Retina (tissue), 1 donor: ENCODE results near the gene KANK3.
"Not testable (repeated sequence)": the region's sequence is repeated elsewhere in the genome, so short reads cannot be mapped to it uniquely, and the experiment has no call there.

Source experiments
- DNase-seq: peaks from one replicate; pipeline ENCODE4 v3.0.0-alpha.2; 2016

KANK3 gene

GRCh38 chr19:8342684-8343482, at the start of gene KANK3:
Gene KANK3, minus strand, starts transcription at chr19:8343262. Its CDS starts 5,434 bp downstream, at chr19:8337828.
- DNase-seq, result peak; percentile 79

- no peak for DNase-seq
Observed at GRCh38 chr19:8392017-8392591, 49.0 kb upstream of the KANK3 start.

GRCh38 chr19:8391198-8392016, 48.3 kb upstream of the KANK3 start:
- DNase-seq, result no peak

DNA sequence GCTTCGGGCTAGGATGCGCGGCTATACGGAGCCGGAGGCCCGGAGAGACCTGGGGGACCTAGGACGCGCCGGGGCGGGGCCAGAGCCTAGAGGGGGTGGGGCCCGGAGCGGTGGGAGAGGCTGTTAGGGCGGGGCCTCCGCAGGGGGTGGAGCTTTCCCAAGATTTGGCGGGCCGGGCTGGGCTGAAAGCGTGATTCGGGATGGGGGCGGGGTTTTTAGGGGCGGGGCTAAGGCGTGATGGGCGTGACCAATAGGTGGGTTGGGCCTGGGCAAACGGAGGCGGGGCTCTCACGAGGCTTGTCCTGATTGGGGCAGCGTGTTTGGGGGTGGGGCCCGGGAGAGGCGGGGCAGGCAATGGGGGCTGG, 47.5 kb upstream of the KANK3 start:
- peak; percentile 81 for DNase-seq

DNA sequence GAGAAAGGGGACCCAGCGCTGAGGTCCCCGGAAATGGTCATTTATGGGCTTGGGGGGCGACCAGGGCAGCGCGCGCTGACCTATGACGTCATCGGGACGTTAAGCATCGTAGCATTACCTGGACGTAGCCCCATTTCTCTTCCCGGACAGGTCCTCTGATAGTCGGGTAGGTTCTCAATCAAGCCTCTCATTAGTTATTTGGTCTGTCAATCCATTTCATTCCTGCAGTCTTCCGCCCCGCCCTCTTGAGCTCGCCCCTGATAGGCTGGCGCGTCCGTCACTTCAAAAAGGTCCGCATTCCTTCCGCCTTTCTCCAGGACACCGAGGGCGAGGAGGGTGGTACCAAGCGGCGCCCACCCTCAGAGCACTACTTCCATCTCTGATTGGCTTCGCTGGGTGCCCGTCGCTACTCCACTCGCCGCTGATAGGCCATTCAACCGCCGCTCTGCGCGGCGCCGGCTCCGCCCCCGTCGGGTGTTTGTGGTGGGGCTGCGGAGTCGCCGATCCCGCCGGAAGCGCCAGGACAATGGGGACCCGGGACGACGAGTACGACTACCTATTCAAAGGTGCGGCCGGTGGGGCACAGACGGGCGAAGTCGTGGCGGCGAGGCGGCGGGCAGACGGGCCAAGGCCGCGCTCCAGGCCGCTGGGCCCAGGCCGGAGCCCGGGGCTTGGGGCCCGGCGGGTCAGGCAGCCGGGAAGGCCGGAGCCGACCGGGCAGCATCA, 47.0 kb upstream of the KANK3 start, which contains the start of gene RAB11B:
RAB11B (plus strand) TSS at position 470 of the 726 bp plus-strand sequence; CDS start at position 527, 57 bp downstream.
- peak; percentile 100 for DNase-seq

GRCh38 chr19:8388612-8388958, 45.5 kb upstream of the KANK3 start:
- DNase-seq, result no peak

DNA sequence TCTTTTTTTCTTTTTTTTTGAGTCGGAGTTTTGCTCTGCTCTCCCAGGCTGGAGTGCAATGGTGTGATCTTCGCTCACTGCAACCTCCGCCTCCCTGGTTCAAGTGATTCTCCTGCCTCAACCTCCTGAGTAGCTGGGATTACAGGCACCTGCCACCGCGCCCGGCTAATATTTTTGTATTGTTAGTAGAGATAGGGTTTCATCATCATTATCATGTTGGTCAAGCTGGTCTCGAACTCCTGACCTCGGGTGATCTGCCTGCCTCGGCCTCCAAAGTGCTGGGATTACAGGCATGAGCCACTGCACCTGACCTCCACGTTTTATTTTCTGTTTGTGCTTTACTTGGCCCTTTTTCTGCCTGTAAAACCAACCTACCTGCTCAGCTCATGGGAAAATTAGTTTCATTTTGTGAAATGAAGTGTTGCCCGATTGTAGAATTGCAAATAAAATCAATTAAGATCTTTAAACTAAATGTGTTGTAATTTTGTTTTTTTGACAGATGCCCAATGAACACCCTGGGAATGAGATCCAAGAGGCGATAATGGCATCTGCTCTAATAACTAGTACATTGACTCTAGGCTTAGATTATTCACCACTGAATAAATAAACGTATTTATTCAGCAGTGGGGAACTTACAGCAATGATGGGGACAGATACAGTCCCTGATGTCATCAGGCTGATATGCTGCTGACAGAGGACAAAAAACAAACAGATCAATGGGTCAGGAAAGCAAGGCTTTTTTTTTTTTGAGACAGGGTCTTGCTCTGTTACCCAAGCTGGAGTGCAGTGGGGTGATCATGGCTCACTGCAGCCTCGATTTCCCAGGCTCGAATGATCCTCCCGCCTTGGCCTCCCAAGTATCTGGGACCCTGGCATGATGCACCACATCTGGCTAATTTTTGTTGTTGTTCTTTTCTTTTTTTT, 44.9 kb upstream of the KANK3 start:
- no peak for DNase-seq

GRCh38 chr19:8386990-8387389, 43.9 kb upstream of the KANK3 start:
- no peak for DNase-seq

DNA sequence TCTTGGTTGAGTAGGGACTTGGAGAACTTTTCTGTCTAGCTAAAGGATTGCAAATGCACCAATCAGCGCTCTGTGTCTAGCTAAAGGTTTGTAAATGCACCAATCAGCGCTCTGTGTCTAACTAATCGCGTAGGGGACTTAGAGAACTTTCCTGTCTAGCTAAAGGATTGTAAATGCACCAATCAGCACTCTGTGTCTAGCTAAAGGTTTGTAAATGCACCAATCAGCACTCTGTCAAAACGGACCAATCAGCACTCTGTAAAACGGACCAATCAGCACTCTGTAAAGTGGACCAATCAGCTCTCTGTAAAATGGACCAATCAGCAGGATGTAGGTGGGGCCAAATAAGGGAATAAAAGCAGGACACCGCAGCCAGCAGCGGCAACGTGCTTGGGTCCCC, 43.4 kb upstream of the KANK3 start:
- DNase-seq, result not testable (repeated sequence)

DNA sequence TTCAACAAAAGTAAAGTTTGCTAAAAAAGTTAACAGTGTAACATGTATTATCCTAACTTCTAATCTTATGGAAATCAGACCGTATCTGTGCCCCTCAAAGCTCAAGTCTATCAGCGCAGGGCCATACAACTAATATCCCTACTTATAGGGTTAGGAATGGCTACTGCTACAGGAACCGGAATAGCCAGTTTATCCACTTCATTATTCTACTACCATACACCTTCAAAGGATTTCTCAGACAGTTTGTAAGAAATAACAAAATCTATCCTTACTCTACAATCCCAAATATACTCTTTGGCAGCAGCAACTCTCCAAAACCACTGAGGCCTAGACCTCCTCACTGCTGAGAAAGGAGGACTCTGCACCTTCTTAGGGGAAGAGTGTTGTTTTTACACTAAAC, 42.5 kb upstream of the KANK3 start:
- DNase-seq, result not testable (repeated sequence)

- not testable (repeated sequence) for DNase-seq
Observed at GRCh38 chr19:8385103-8385502, 42.0 kb upstream of the KANK3 start.

GRCh38 chr19:8384569-8384968, 41.5 kb upstream of the KANK3 start:
- DNase-seq, result not testable (repeated sequence)

DNA sequence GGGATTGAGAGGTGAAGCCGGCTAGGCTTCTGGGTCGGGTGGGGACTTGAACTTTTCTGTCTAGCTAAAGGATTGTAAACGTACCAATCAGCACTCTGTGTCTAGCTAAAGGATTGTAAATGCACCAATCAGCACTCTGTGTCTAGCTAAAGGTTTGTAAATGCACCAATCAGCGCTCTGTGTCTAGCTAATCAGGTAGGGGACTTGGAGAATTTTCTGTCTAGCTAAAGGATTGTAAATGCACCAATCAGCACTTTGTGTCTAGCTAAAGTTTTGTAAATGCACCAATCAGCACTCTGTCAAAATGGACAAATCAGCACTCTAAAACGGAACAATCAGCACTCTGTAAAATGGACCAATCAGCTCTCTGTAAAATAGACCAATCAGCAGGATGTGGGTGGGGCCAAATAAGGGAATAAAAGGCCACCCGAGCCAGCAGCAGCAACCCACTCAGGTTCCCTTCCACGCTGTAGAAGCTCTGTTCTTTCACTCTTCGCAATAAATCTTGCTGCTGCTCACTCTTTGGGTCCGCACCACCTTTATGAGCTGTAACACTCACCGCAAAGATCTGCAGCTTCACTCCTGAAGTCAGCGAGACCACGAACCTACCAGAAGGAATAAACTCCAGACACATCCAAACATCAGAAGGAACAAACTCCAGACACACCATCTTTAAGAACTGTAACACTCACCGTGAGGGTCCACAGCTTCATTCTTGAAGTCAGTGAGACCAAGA, 36.3 kb upstream of the KANK3 start:
- not testable (repeated sequence) for DNase-seq

- no peak for DNase-seq
Observed at GRCh38 chr19:8377598-8377997, 34.5 kb upstream of the KANK3 start.

DNA sequence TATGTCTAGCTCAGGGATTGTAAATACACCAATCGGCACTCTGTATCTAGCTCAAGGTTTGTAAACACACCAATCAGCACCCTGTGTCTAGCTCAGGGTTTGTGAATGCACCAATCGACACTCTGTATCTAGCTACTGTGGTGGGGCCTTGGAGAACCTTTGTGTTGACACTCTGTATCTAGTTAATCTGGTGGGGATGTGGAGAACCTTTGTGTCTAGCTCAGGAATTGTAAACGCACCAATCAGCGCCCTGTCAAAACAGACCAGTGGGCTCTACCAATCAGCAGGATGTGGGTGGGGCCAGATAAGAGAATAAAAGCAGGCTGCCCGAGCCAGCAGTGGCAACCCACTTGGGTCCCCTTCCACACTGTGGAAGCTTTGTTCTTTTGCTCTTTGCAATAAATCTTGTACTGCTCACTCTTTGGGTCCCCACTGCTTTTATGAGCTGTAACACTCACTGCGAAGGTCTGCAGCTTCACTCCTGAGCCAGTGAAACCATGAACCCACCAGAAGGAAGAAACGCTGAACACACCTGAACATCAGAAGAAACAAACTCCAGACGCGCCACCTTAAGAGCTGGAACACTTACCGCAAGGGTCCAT, 33.4 kb upstream of the KANK3 start:
- not testable (repeated sequence) for DNase-seq

DNA sequence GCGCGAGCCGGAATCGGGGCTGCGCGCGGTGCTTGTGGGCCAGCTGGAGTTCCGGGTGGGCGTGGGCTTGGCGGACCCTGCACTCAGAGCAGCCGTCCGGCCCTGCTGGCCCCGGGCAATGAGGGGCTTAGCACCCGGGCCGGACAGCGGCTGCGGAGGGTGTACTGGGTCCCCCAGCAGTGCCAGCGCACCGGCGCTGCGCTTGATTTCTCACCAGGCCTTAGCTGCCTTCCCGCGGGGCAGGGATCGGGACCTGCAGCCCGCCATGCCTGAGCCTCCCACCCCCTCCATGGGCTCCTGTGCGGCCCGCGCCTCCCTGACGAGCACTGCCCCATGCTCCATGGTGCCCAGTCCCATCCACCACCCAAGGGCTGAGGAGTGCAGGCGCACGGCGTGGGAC, 32.7 kb upstream of the KANK3 start:
- not testable (repeated sequence) for DNase-seq

GRCh38 chr19:8373867-8374813, 31.1 kb upstream of the KANK3 start:
- DNase-seq, result no peak

- DNase-seq, result no peak
Observed at GRCh38 chr19:8371011-8371804, 28.1 kb upstream of the KANK3 start.
